ENCODE measurements around the gene SLC25A15.
A peak's percentile ranks its signal among the peaks of the same experiment; 100 is the strongest.
"Not testable (repeated sequence)": the region's sequence is repeated elsewhere in the genome, so short reads cannot be mapped to it uniquely, and the experiment has no call there.

Gene SLC25A15

GRCh38 chr13:40814803-40815202 lies 25.4 kb downstream of the SLC25A15 start:
- no peak for DNase-seq

GRCh38 chr13:40818926-40819325 lies 29.5 kb downstream of the SLC25A15 start:
- DNase-seq: no peak

DNA sequence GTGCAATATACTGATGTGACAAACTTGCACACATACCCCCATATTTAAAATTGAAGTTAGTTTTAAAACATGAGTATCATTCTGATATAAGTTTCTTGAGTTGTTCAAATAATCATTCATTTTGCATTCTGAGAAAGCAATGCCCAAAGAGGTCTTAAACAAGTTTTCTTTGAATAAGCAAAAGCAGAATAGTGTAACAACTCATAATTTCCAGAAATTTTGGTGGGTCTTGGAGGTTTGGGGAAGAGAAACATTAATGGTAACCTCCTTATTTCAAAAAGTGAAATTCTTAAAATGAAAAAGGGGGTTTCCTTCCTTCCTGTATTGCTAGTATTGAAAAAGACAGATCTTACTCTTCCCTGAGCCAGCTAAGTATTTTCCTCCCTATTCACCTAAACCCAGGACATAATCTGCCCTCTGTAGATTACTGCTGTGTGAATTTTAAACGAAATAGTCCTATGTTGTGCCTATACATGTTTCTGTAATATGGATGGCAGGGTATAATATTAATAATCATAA lies 30.4 kb downstream of the SLC25A15 start:
- no peak for DNase-seq

GRCh38 chr13:40839725-40840124 lies 50.3 kb downstream of the SLC25A15 start:
- DNase-seq: peak; percentile 0

- DNase-seq: not testable (repeated sequence)
Observed at GRCh38 chr13:40840955-40841354, 51.5 kb downstream of the SLC25A15 start.

All from Kasumi-1 (cell line).